ENCODE results near the gene CETN1. TPM values are rescaled to one million over a fixed set of nuclear protein-coding genes. Genes with fewer than 3 reads are reported as not detected.

The CETN1 gene
- total RNA-seq (not detected), polyA plus RNA-seq (not detected)
- long read RNA-seq, donor 1: 0 reads
- long read RNA-seq, donor 2: 0 reads
- long read RNA-seq, donor 3: 0 reads
- long read RNA-seq, donor 4: 0 reads

DNA sequence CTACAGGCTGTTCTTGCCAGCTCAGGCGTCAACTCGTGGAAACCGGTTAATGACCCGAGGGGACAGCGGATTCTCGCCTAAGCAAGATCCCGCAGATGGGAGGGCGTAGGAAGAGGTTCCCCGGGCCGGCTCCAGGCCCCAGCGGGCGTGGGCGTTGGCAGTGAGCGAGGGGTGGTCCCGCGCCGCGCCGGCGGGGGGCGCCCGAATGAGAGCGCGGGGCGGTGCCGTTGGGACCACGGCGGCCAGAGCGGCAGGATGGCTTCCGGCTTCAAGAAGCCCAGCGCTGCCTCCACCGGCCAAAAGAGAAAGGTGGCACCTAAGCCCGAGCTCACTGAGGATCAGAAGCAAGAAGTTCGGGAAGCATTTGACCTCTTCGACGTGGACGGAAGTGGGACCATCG lies at the start of gene CETN1:
CETN1 (plus strand) TSS at position 227 of the 400 bp plus-strand sequence; CDS start at position 256, 29 bp downstream.
- DNase-seq (peak in 1 of 3 donors; percentile 46), ATAC-seq (no peak)
- Histone ChIP-seq H3K27ac (ENCODE audit: low read length) (no peak within 1 kb of the TSS), H3K27me3 (ENCODE audit: control insufficient read depth, insufficient read depth) (no peaks in the 10 kb centered on the region), H3K9me3 (ENCODE audit: control insufficient read depth, low read length) (no peaks in the 10 kb centered on the region), H3K4me3 (ENCODE audit: low read length) (no peak within 1 kb of the TSS), H3K4me1 (ENCODE audit: control insufficient read depth, insufficient read depth, low read length) (no peaks in the 10 kb centered on the region)
- 96% methylated on average over 38 of the region's 38 CpGs for WGBS
- intact Hi-C loops (cut with DNase I): no loop called here

DNA sequence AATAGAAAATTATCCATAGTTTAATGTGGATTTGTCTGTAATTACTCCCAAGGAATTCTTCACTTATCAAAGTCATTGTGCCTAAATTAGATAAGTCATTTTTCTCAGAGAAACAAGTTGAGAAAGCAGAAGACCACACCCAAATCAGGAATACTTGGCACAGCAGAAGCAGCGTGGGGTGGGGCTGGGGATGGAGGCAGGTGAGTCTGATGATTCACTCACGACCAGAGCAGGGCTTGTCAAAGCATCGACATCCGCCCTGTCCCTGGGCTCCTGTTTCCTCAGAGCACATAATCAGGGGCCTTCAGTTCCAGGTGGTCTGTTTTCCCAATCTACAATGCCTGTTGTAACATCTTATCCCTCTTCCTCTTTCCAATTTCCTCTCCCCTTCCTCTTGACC lies 48.2 kb upstream of the CETN1 start:
- ATAC-seq (no peak), DNase-seq (no peak)
- H3K27me3 ChIP-seq (ENCODE audit: control insufficient read depth, insufficient read depth): no peaks in the 10 kb centered on the region
- intact Hi-C loops (cut with DNase I): no loop called here
- H3K4me1 ChIP-seq (ENCODE audit: control insufficient read depth, insufficient read depth, low read length): no peaks in the 10 kb centered on the region
- no peak overlapping the region for H3K27ac ChIP-seq (ENCODE audit: low read length)
- no peak overlapping the region for H3K4me3 ChIP-seq (ENCODE audit: low read length)
- WGBS: 60% methylated on average over 4 of the region's 4 CpGs
- H3K9me3 ChIP-seq (ENCODE audit: control insufficient read depth, low read length): no peaks in the 10 kb centered on the region

DNA sequence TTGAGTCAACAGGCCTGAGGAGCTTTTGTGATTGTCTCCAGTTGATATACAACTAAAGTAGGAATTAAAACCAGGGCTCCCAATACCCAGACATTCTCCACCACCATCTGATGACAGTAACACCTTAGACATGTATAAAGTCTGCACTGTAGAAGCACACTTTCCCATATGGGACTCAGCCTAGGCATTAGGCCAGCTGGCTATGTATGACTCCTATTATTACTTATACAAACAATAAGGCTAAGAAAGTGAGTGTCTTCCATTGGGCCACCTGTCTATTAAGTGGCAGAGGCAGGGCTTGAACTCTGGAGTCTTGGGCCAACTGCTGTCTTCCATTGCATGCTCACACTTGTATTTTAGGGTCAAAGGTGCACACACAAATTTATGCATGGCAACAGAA lies 47.5 kb upstream of the CETN1 start:
- DNase-seq (no peak), ATAC-seq (no peak)
- Histone ChIP-seq H3K9me3 (ENCODE audit: control insufficient read depth, low read length) (no peaks in the 10 kb centered on the region), H3K4me1 (ENCODE audit: control insufficient read depth, insufficient read depth, low read length) (no peaks in the 10 kb centered on the region), H3K27me3 (ENCODE audit: control insufficient read depth, insufficient read depth) (no peaks in the 10 kb centered on the region), H3K4me3 (ENCODE audit: low read length) (no peak overlapping the region), H3K27ac (ENCODE audit: low read length) (no peak overlapping the region)
- intact Hi-C loops (cut with DNase I): no loop called here

DNA sequence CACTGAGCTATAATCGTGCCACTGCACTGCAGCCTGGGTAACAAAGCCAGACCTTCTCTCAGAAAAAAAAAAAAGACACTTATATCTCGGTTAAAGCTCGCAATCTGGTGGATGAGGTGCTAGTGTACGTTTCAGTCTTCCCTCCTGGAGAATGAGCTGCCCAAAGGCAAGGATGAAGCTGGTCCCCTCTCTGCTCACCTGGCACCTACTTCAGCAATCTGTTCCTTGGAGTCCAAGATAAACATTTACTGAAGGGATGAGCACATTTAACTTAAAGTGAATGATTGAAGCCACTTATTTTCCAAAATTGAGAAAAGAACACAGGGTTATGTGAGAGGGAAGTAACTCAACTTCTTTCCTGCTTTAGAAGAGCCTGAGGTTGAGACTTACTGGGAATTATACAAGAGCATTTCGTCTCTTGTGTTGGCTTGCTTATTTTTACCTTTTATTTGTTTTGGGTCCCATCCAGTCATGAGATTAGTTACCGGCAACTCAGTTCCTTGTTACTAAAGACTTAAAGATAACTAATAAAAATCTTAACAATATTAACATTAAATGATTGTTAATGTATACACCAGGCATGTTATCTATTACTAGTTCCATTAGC lies 46.1 kb upstream of the CETN1 start:
- ATAC-seq (no peak), DNase-seq (no peak)
- H3K4me3 ChIP-seq (ENCODE audit: low read length): no peak overlapping the region
- intact Hi-C loops (cut with DNase I): no loop called here
- no peaks in the 10 kb centered on the region for H3K9me3 ChIP-seq (ENCODE audit: control insufficient read depth, low read length)
- 71% methylated on average over 6 of the region's 6 CpGs for WGBS
- no peaks in the 10 kb centered on the region for H3K4me1 ChIP-seq (ENCODE audit: control insufficient read depth, insufficient read depth, low read length)
- H3K27me3 ChIP-seq (ENCODE audit: control insufficient read depth, insufficient read depth): no peaks in the 10 kb centered on the region
- H3K27ac ChIP-seq (ENCODE audit: low read length): no peak overlapping the region

DNA sequence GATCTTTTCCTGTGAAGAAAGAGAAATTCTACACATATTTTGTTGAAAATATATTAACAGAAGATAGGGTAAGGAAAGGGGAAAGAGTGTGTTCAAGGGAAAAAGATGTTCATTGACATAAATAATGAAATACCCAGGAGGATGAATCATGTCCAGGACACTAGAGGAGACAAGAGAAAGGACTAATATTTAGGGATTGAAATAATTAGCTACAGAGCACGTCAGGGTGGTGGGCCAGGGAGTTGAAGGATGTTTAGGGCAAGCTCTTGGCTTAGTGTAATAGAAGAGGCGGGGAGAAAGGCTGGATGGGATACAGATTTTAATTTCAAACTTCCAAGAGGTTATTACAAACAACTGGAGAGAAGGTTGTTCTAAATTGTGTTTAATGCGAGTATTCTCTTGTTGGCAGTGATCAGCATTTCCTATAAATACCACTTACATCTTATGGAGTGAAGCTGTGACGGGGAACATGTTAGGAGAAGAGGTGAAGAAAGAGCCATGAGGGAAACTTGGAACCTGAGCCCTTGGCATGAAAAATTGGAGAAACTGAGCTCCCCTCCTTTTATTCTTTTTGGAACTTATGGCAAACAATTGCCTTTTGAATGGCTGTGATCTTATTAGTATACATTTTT lies 36.6 kb upstream of the CETN1 start:
- ATAC-seq: no peak

DNA sequence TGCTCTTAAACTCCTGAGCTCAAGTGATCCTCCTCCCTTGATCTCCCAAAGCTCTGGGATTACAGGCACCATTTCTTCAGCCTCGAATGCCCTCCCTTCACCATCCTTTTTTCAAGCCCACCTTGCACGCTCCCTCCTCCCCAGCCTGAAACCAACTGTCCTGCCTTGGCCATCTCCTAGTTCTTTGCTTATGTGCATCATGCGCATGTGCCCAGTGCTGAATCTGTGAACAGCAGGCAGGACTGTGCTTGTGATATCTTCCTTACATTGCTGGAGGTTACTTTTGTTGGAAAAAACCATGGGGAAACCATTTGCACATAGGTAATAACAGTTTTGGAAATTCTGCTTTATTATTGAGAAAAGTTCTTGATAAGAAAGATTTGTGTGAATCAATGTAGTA lies 30.2 kb upstream of the CETN1 start:
- intact Hi-C loops (cut with DNase I): no loop called here

More for the DNA sequence above, 36.6 kb upstream of the CETN1 start:
- Histone ChIP-seq H3K27me3 (ENCODE audit: control insufficient read depth, insufficient read depth) (no peaks in the 10 kb centered on the region), H3K27ac (ENCODE audit: low read length) (no peak overlapping the region), H3K4me3 (ENCODE audit: low read length) (no peak overlapping the region), H3K9me3 (ENCODE audit: control insufficient read depth, low read length) (no peaks in the 10 kb centered on the region), H3K4me1 (ENCODE audit: control insufficient read depth, insufficient read depth, low read length) (no peaks in the 10 kb centered on the region)
- DNase-seq: no peak
- WGBS: 66% methylated on average over 4 of the region's 4 CpGs
- intact Hi-C loops (cut with DNase I): no loop called here

DNA sequence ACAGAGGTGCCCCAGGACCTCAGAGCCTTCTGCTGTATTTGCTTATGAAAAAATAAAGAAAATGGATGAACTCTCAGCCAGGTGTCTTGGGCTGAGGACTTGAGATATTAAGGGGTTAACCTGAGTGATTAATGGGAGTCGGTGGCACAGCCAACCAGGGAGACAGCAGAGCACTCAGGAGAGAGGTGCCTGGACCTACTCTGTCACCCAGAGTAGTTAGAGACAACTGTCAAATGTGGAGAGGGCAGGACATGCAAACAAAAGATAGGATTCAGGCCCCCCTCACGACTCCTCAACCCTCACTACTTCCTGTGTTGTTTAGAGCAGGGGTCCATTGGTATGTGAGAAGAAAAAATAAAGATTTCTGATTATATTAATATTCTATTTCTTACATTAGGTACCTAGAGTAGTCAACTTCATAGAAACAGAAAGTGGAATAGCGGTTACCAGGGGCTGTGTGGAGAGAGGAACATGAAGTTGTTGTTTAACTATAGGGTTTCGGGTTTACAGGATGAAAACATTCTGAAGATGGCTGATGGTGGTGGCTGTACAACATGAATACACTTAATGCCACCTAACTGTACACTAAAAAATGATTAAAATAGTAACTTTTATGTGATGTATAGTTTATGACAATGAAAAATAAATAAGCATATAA lies 28.6 kb upstream of the CETN1 start:
- intact Hi-C loops (cut with DNase I): no loop called here
- H3K4me1 ChIP-seq (ENCODE audit: control insufficient read depth, insufficient read depth, low read length): no peaks in the 10 kb centered on the region
- ATAC-seq (no peak), DNase-seq (no peak)
- no peaks in the 10 kb centered on the region for H3K27me3 ChIP-seq (ENCODE audit: control insufficient read depth, insufficient read depth)
- H3K9me3 ChIP-seq (ENCODE audit: control insufficient read depth, low read length): no peaks in the 10 kb centered on the region
- H3K4me3 ChIP-seq (ENCODE audit: low read length): no peak overlapping the region
- WGBS: 67% methylated on average over 4 of the region's 4 CpGs
- H3K27ac ChIP-seq (ENCODE audit: low read length): no peak overlapping the region

More for the DNA sequence above, 30.2 kb upstream of the CETN1 start:
- DNase-seq (no peak), ATAC-seq (no peak)
- no peak overlapping the region for H3K4me3 ChIP-seq (ENCODE audit: low read length)
- H3K9me3 ChIP-seq (ENCODE audit: control insufficient read depth, low read length): no peaks in the 10 kb centered on the region
- H3K27ac ChIP-seq (ENCODE audit: low read length): no peak overlapping the region
- 78% methylated on average over 3 of the region's 3 CpGs for WGBS
- no peaks in the 10 kb centered on the region for H3K27me3 ChIP-seq (ENCODE audit: control insufficient read depth, insufficient read depth)
- H3K4me1 ChIP-seq (ENCODE audit: control insufficient read depth, insufficient read depth, low read length): no peaks in the 10 kb centered on the region

DNA sequence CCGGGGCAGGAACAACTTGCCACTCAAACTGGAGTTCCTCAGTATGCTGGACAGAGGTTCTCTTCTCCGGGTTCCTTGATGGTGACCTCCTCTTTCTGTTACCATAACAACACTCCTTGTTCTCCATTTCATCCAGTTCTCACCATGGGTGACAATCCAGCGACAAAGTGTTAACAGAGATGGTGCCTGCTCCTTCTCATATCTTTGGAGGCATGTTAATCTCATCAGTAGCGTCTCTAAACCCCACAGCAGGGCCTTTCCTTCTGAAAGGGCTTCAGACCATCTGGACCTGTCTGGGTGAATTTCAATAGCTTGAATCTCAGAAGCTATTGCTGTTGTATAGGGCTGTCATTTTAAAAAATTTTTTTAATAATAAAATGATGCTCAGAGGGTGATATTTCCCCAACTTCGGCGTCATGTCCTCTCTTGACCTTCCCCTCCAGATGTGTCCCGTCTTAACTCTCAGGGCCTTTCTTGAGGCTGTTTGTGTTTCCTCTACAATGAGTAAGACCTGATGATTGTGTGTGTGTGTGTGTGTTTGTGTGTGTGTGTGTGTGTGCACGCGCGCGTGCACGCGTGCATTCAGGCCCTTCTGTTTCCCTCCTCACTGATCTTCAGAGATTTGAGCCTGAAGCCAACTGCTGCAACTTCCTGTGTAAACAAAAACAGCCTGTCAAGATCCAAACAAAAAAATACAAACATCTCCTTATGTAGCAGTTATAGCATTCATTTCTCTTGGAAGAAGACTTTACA lies 24.3 kb upstream of the CETN1 start:
- H3K9me3 ChIP-seq (ENCODE audit: control insufficient read depth, low read length): no peaks in the 10 kb centered on the region
- WGBS: 49% methylated on average over 13 of the region's 13 CpGs
- ATAC-seq (no peak), DNase-seq (no peak)
- no peaks in the 10 kb centered on the region for H3K27me3 ChIP-seq (ENCODE audit: control insufficient read depth, insufficient read depth)
- no peaks in the 10 kb centered on the region for H3K4me1 ChIP-seq (ENCODE audit: control insufficient read depth, insufficient read depth, low read length)
- intact Hi-C loops (cut with DNase I): no loop called here
- no peak overlapping the region for H3K4me3 ChIP-seq (ENCODE audit: low read length)
- H3K27ac ChIP-seq (ENCODE audit: low read length): no peak overlapping the region

DNA sequence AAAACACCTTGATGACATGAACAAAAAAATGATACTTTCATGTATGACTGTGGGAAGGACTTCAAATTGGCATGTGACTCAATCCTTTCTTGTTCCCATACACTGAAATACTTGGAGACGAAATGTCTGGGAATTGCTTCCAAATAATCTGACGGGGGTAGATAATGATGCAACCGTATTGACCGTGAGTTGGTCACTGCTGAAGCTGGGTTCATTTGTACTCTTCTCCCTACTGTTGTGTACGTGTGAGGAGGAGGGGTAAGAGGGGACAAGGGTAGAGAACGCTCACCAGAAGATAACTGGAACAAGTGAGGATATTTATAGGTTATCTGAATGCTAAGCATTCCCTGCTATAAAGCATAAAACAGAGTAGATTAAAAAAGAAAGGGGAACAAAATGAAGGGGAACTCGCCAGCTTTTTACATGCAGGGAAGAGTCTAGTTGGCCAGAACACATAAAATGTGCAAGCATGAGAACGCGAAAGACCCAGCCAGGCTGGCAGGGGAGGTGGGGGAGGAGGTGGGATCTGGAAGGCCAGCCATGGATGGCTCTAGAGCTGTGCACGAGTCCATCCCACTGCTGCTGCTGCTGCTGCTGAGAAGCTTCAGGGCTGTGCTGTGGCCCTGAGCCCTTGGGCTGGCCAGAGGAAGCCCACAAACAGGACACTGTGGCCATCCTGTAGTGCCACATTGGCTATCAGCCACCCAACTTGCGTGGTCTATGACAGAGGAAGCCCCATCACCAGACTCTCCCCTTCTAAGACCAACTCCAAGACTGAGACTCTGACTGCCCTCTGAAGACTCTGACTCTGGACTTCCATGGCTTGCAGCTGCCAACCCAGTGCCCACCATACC lies 15.2 kb upstream of the CETN1 start:
- Histone ChIP-seq H3K27me3 (ENCODE audit: control insufficient read depth, insufficient read depth) (no peaks in the 10 kb centered on the region), H3K4me3 (ENCODE audit: low read length) (no peak overlapping the region), H3K9me3 (ENCODE audit: control insufficient read depth, low read length) (no peaks in the 10 kb centered on the region), H3K27ac (ENCODE audit: low read length) (no peak overlapping the region), H3K4me1 (ENCODE audit: control insufficient read depth, insufficient read depth, low read length) (no peaks in the 10 kb centered on the region)
- peak in 1 of 2 donors; percentile 55 for ATAC-seq
- no peak for DNase-seq
- intact Hi-C loops (cut with DNase I): no loop called here
- WGBS: 35% methylated on average over 11 of the region's 11 CpGs

DNA sequence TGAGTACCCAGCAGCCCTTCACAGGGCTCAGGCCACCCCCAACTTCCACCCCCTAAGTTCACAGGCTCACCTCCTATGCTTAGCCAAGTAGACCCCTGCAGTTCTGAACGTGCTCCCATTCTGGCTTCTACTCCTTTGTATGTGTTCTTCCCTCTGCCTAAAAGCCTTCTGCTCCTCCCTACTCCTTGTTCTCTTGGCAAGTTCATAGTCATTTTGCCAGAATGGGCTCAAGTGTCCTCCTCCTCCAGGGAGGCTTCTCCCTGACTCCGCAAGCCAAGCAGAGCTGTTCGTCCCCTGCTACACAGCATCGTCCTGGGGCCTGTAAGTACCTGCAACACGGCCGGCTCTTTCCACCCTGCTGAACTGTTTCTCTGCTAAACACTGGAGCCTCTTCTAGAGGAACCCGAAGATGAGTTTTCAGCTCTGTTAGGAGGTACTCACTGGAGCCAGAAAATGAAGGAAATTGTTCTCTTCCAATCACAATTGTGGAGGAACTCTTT lies 14.6 kb upstream of the CETN1 start:
- intact Hi-C loops (cut with DNase I): no loop called here
- no peak for DNase-seq
- Histone ChIP-seq H3K27me3 (ENCODE audit: control insufficient read depth, insufficient read depth) (no peaks in the 10 kb centered on the region), H3K27ac (ENCODE audit: low read length) (no peak overlapping the region), H3K4me3 (ENCODE audit: low read length) (no peak overlapping the region), H3K9me3 (ENCODE audit: control insufficient read depth, low read length) (no peaks in the 10 kb centered on the region), H3K4me1 (ENCODE audit: control insufficient read depth, insufficient read depth, low read length) (no peaks in the 10 kb centered on the region)
- 90% methylated on average over 7 of the region's 7 CpGs for WGBS
- ATAC-seq: no peak
